ENCODE data around the gene P2RX1.

P2RX1 gene

DNA sequence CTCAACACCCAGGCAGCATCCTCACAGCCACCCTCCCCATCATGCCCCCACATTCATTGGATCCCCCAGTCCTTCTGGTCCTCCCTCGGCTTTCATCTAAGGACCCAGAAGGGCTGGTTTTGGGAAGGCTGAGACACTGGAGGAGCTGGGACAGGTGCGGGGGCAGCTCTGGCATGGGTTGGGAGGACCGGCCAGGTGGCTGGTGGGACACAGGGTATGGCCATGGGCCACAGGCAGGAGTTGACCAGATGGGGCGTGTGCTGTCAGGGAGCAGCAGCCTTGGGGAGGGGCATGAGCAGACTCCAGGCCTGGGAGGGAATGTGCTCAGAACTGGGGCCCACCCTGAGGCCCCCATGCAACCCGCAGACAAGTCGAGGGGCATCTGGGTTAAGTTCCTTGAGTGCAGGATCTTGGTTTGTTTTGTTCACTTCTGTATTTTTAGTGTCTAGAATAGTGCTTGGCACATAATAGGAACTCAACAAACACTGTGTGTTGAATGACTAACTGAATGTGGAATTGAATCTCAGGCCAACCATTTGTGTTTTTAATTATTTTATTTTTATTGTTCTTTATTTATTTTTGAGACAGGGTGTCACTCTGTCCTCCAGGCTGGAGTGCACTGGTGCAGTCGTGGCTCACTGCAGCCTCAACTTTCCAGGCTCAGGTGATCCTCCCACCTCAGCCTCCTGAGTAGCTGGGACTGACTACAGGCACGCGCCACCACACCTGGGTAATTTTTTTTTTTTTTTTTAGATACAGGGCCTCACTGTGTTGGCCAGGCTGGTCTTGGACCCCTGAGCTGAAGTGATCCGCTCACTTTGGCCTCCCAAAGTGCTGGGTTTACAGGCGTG lies 5.6 kb downstream of the P2RX1 start:
- H3K27me3 ChIP-seq (ENCODE audit: control insufficient read depth in 1 of 2, insufficient read depth in 2 of 2, low read length in 2 of 2) = no peaks in the 10 kb centered on the region
- no peaks in the 10 kb centered on the region for H3K9me3 ChIP-seq (ENCODE audit: low read length)
- no peaks in the 10 kb centered on the region for H3K36me3 ChIP-seq (ENCODE audit: insufficient read depth, low read length)
- peaks cover 5% of the 10 kb centered on the region for H3K4me1 ChIP-seq (ENCODE audit: insufficient read depth, low read length)
- no peak overlapping the region for H3K9ac ChIP-seq (ENCODE audit: low read length)
- H3K4me3 ChIP-seq (ENCODE audit: low read depth in 1 of 2, low read length in 2 of 2) = no peak overlapping the region
- H3K27ac ChIP-seq (ENCODE audit: low read depth, low read length) = no peak overlapping the region

DNA sequence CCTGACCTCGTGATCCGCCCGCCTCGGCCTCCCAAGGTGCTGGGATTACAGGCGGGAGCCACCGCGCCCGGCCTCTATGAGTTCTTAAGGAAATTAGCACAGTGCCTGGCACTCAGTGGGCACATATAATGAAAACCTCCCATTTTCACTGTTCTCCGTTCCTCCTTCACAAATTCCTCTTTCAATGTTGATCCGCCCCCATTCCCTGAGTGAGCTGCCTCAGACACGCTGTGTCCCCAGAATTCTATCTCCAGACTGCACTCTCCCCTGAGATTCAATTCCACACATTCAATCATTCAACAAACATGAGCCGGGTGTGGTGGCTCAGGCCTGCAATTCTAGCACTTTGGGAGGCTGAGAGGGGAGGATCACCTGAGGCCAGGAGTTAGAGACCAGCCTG lies 7.0 kb downstream of the P2RX1 start:
- H3K27ac ChIP-seq (ENCODE audit: low read depth, low read length) = no peak overlapping the region
- peaks cover 5% of the 10 kb centered on the region for H3K4me1 ChIP-seq (ENCODE audit: insufficient read depth, low read length)
- no peaks in the 10 kb centered on the region for H3K36me3 ChIP-seq (ENCODE audit: insufficient read depth, low read length)
- H3K9ac ChIP-seq (ENCODE audit: low read length) = no peak overlapping the region
- H3K4me3 ChIP-seq (ENCODE audit: low read depth in 1 of 2, low read length in 2 of 2) = no peak overlapping the region
- H3K27me3 ChIP-seq (ENCODE audit: control insufficient read depth in 1 of 2, insufficient read depth in 2 of 2, low read length in 2 of 2) = no peaks in the 10 kb centered on the region
- H3K9me3 ChIP-seq (ENCODE audit: low read length) = no peaks in the 10 kb centered on the region

GRCh38 chr17:3907483-3908216 lies 8.6 kb downstream of the P2RX1 start:
- no peaks in the 10 kb centered on the region for H3K4me1 ChIP-seq (ENCODE audit: insufficient read depth, low read length)

DNA sequence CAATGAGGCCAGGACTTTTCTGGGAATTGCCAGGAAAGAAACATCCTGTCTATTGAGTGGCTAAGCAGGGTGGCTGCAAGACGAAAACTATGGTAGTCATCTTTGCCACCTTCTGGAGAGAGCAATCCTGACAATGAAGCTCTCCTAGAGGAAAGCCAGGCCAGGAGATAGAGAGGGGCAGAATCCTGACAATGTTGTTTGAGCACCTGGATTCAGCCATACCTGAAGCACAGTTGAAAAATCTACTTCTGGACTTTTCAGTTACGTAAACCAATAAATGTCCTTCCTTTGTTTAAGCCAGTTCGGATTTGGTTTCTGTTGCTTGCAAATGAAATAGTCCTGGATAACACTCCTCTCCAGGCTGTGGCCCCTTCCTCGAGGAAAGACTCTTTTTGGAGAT lies 9.4 kb downstream of the P2RX1 start:
- Histone ChIP-seq H3K9me3 (ENCODE audit: low read length) (no peaks in the 10 kb centered on the region), H3K4me3 (ENCODE audit: low read depth in 1 of 2, low read length in 2 of 2) (no peak overlapping the region), H3K9ac (ENCODE audit: low read length) (no peak overlapping the region), H3K36me3 (ENCODE audit: insufficient read depth, low read length) (no peaks in the 10 kb centered on the region), H3K27ac (ENCODE audit: low read depth, low read length) (no peak overlapping the region), H3K27me3 (ENCODE audit: control insufficient read depth in 1 of 2, insufficient read depth in 2 of 2, low read length in 2 of 2) (no peaks in the 10 kb centered on the region), H3K4me1 (ENCODE audit: insufficient read depth, low read length) (no peaks in the 10 kb centered on the region)

More at GRCh38 chr17:3907483-3908216, 8.6 kb downstream of the P2RX1 start:
- H3K27me3 ChIP-seq (ENCODE audit: control insufficient read depth in 1 of 2, insufficient read depth in 2 of 2, low read length in 2 of 2) = no peaks in the 10 kb centered on the region
- H3K9ac ChIP-seq (ENCODE audit: low read length) = no peak overlapping the region
- H3K36me3 ChIP-seq (ENCODE audit: insufficient read depth, low read length) = no peaks in the 10 kb centered on the region
- H3K4me3 ChIP-seq (ENCODE audit: low read depth in 1 of 2, low read length in 2 of 2) = no peak overlapping the region
- H3K27ac ChIP-seq (ENCODE audit: low read depth, low read length) = no peak overlapping the region
- H3K9me3 ChIP-seq (ENCODE audit: low read length) = no peaks in the 10 kb centered on the region

GRCh38 chr17:3905017-3905520 lies 11.2 kb downstream of the P2RX1 start:
- Histone ChIP-seq H3K9me3 (ENCODE audit: low read length) (no peaks in the 10 kb centered on the region), H3K27me3 (ENCODE audit: control insufficient read depth in 1 of 2, insufficient read depth in 2 of 2, low read length in 2 of 2) (no peaks in the 10 kb centered on the region), H3K4me1 (ENCODE audit: insufficient read depth, low read length) (no peaks in the 10 kb centered on the region), H3K4me3 (ENCODE audit: low read depth in 1 of 2, low read length in 2 of 2) (no peak overlapping the region), H3K27ac (ENCODE audit: low read depth, low read length) (no peak overlapping the region), H3K9ac (ENCODE audit: low read length) (no peak overlapping the region), H3K36me3 (ENCODE audit: insufficient read depth, low read length) (no peaks in the 10 kb centered on the region)

- Histone ChIP-seq H3K27ac (ENCODE audit: low read depth, low read length) (no peak overlapping the region), H3K27me3 (ENCODE audit: control insufficient read depth in 1 of 2, insufficient read depth in 2 of 2, low read length in 2 of 2) (no peaks in the 10 kb centered on the region), H3K9me3 (ENCODE audit: low read length) (no peaks in the 10 kb centered on the region), H3K4me1 (ENCODE audit: insufficient read depth, low read length) (no peaks in the 10 kb centered on the region), H3K9ac (ENCODE audit: low read length) (no peak overlapping the region), H3K4me3 (ENCODE audit: low read depth in 1 of 2, low read length in 2 of 2) (no peak overlapping the region), H3K36me3 (ENCODE audit: insufficient read depth, low read length) (no peaks in the 10 kb centered on the region)
These were observed 11.8 kb downstream of the P2RX1 start for GRCh38 chr17:3904501-3904900.

DNA sequence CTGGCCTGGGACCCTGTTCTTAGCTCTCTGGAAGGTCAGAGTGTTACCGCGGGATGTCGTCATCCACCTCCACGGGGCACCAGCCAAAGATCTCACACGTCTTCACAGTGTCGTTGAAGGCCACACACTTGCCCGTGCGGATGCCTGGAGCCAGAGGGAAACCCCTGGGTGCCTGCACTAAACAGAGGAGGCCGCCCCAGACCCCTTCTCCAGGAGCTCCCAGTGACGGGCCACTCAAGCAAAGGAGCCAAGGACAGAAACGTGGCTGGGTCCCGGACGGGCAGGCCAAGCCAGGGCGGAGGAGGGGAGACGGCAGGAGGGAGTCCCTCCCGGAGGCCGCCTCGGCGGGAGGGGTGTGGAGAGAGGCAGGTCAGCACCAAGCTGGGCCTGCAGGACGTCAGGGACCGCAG lies 12.4 kb downstream of the P2RX1 start:
- Histone ChIP-seq H3K36me3 (ENCODE audit: insufficient read depth, low read length) (no peaks in the 10 kb centered on the region), H3K4me1 (ENCODE audit: insufficient read depth, low read length) (no peaks in the 10 kb centered on the region), H3K9me3 (ENCODE audit: low read length) (no peaks in the 10 kb centered on the region), H3K27ac (ENCODE audit: low read depth, low read length) (no peak overlapping the region), H3K27me3 (ENCODE audit: control insufficient read depth in 1 of 2, insufficient read depth in 2 of 2, low read length in 2 of 2) (no peaks in the 10 kb centered on the region), H3K4me3 (ENCODE audit: low read depth in 1 of 2, low read length in 2 of 2) (no peak overlapping the region), H3K9ac (ENCODE audit: low read length) (no peak overlapping the region)

GRCh38 chr17:3903051-3903825 lies 13.0 kb downstream of the P2RX1 start:
- no peaks in the 10 kb centered on the region for H3K9me3 ChIP-seq (ENCODE audit: low read length)
- no peaks in the 10 kb centered on the region for H3K36me3 ChIP-seq (ENCODE audit: insufficient read depth, low read length)
- no peak overlapping the region for H3K9ac ChIP-seq (ENCODE audit: low read length)
- H3K4me1 ChIP-seq (ENCODE audit: insufficient read depth, low read length) = no peaks in the 10 kb centered on the region
- H3K27ac ChIP-seq (ENCODE audit: low read depth, low read length) = no peak overlapping the region
- H3K4me3 ChIP-seq (ENCODE audit: low read depth in 1 of 2, low read length in 2 of 2) = no peak overlapping the region
- H3K27me3 ChIP-seq (ENCODE audit: control insufficient read depth in 1 of 2, insufficient read depth in 2 of 2, low read length in 2 of 2) = no peaks in the 10 kb centered on the region

DNA sequence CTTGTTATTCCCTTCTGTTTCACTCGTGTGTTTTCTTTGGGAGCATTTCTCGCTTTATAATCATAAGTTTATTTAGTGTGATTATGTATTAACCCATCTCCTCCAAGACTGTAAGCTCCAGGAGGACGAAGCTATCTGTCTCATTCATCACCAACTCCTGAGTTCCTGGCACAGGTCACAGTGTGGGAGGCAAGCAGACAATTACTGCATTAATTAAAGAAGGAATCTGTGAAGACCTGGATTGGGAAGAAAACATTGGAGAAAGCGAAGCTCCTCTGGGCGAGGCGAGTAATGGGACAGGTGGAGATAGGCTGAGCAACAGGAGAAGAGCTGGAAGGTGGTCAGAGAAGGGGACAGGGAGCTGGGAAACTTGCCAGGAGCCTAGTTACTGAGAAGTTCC lies 15.6 kb downstream of the P2RX1 start:
- Histone ChIP-seq H3K4me1 (ENCODE audit: insufficient read depth, low read length) (no peaks in the 10 kb centered on the region), H3K36me3 (ENCODE audit: insufficient read depth, low read length) (no peaks in the 10 kb centered on the region), H3K27ac (ENCODE audit: low read depth, low read length) (no peak overlapping the region), H3K9me3 (ENCODE audit: low read length) (no peaks in the 10 kb centered on the region), H3K27me3 (ENCODE audit: control insufficient read depth in 1 of 2, insufficient read depth in 2 of 2, low read length in 2 of 2) (no peaks in the 10 kb centered on the region), H3K9ac (ENCODE audit: low read length) (no peak overlapping the region), H3K4me3 (ENCODE audit: low read depth in 1 of 2, low read length in 2 of 2) (no peak overlapping the region)

- Histone ChIP-seq H3K36me3 (ENCODE audit: insufficient read depth, low read length) (no peaks in the 10 kb centered on the region), H3K9me3 (ENCODE audit: low read length) (no peaks in the 10 kb centered on the region), H3K4me1 (ENCODE audit: insufficient read depth, low read length) (peaks cover 7% of the 10 kb centered on the region), H3K9ac (ENCODE audit: low read length) (no peak overlapping the region), H3K27me3 (ENCODE audit: control insufficient read depth in 1 of 2, insufficient read depth in 2 of 2, low read length in 2 of 2) (no peaks in the 10 kb centered on the region), H3K4me3 (ENCODE audit: low read depth in 1 of 2, low read length in 2 of 2) (no peak overlapping the region), H3K27ac (ENCODE audit: low read depth, low read length) (no peak overlapping the region)
These were observed 18.5 kb downstream of the P2RX1 start for GRCh38 chr17:3897731-3898130.

GRCh38 chr17:3896968-3897235 lies 19.4 kb downstream of the P2RX1 start:
- Histone ChIP-seq H3K27ac (ENCODE audit: low read depth, low read length) (no peak overlapping the region), H3K4me3 (ENCODE audit: low read depth in 1 of 2, low read length in 2 of 2) (no peak overlapping the region), H3K36me3 (ENCODE audit: insufficient read depth, low read length) (no peaks in the 10 kb centered on the region), H3K9ac (ENCODE audit: low read length) (no peak overlapping the region), H3K27me3 (ENCODE audit: control insufficient read depth in 1 of 2, insufficient read depth in 2 of 2, low read length in 2 of 2) (no peaks in the 10 kb centered on the region), H3K9me3 (ENCODE audit: low read length) (no peaks in the 10 kb centered on the region), H3K4me1 (ENCODE audit: insufficient read depth, low read length) (peaks cover 8% of the 10 kb centered on the region)

All from muscle layer of colon (tissue), 2 donors.